Measurements from ENCODE around the gene KNOP1. TPM values are rescaled to one million over a fixed set of nuclear protein-coding genes. Genes with fewer than 3 reads are reported as not detected.

KNOP1 gene
- total RNA-seq, 1 experiment from 2014 or later, result 93.9 TPM

DNA sequence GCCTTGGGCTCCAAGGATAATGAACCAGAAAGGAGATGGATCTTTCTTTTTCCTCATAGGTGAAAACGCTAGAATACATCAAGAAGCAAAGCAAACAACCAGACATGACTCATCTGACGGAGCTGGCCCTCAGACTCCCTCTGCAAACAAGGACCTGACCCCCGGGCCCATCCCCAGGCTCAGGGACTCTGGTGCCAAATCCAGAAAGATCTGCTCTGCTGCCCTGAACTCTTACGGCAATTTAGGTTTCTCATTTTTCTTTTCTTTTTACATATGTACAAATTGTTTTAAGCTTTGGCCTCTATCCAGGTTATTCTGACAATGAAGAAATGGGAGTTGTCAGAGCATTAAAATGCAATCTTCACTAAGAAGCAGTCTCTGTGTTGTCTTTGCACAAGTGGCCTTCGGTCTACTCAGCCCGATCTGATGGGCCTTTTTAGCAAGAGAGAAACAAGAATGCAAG, 17.7 kb downstream of the KNOP1 start:
- Histone ChIP-seq H2BK20ac (ENCODE audit: low read depth, low read length, poor library complexity, severe bottlenecking) (no peak overlapping the region), H3K4me2 (ENCODE audit: insufficient read depth, insufficient read length, low read length) (no peak overlapping the region), H3K14ac (ENCODE audit: insufficient read depth, low read length) (no peak overlapping the region), H4K20me1 (ENCODE audit: control insufficient read depth, insufficient read depth, insufficient read length) (no peaks in the 10 kb centered on the region), H2AK5ac (ENCODE audit: insufficient read length, low read length) (no peak overlapping the region), H3K79me1 (ENCODE audit: insufficient read depth, low read depth, low read length, poor library complexity, severe bottlenecking) (no peaks in the 10 kb centered on the region), H3K4ac (ENCODE audit: low read depth, low read length) (no peak overlapping the region), H3T11ph (ENCODE audit: low read length) (no peak overlapping the region), H4K8ac (replicated peaks; ENCODE audit: insufficient read length, low read depth, low read length) (no peak overlapping the region), H3K23ac (ENCODE audit: insufficient read length, low read depth, low read length) (no peak overlapping the region), H3K9ac (ENCODE audit: extremely low read depth, insufficient read length, low read length) (no peak overlapping the region), H3K18ac (ENCODE audit: insufficient read length, low read depth, low read length) (no peak overlapping the region), H2BK15ac (ENCODE audit: low read depth, low read length) (no peak overlapping the region), H3K4me1 (ENCODE audit: insufficient read depth, low read length) (no peaks in the 10 kb centered on the region), H3K79me2 (ENCODE audit: insufficient read depth, low read length) (no peaks in the 10 kb centered on the region), H2BK120ac (ENCODE audit: low read depth, low read length, poor library complexity, severe bottlenecking) (no peak overlapping the region), H4K5ac (ENCODE audit: insufficient read length, low read depth, low read length) (no peak overlapping the region), H3K27ac (ENCODE audit: insufficient read length, low read depth, low read length) (no peak overlapping the region), H3K23me2 (ENCODE audit: insufficient read length, low read depth, low read length, poor library complexity, severe bottlenecking) (no peaks in the 10 kb centered on the region), H2BK12ac (ENCODE audit: insufficient read length, low read depth, low read length) (no peak overlapping the region), H3K9me3 (ENCODE audit: control insufficient read depth, low read depth, low read length) (no peaks in the 10 kb centered on the region), H2BK5ac (ENCODE audit: insufficient read length, low read length) (no peak overlapping the region), H4K91ac (ENCODE audit: insufficient read length, low read depth, low read length) (no peak overlapping the region), H3K27me3 (ENCODE audit: insufficient read depth, low read length) (no peaks in the 10 kb centered on the region), H2AFZ (ENCODE audit: low read length) (no peak overlapping the region), H3K56ac (ENCODE audit: insufficient read length, low read depth, low read length) (no peak overlapping the region)
- TF ChIP-seq, protein P1, sequence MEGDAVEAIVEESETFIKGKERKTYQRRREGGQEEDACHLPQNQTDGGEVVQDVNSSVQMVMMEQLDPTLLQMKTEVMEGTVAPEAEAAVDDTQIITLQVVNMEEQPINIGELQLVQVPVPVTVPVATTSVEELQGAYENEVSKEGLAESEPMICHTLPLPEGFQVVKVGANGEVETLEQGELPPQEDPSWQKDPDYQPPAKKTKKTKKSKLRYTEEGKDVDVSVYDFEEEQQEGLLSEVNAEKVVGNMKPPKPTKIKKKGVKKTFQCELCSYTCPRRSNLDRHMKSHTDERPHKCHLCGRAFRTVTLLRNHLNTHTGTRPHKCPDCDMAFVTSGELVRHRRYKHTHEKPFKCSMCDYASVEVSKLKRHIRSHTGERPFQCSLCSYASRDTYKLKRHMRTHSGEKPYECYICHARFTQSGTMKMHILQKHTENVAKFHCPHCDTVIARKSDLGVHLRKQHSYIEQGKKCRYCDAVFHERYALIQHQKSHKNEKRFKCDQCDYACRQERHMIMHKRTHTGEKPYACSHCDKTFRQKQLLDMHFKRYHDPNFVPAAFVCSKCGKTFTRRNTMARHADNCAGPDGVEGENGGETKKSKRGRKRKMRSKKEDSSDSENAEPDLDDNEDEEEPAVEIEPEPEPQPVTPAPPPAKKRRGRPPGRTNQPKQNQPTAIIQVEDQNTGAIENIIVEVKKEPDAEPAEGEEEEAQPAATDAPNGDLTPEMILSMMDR (conservative IDR thresholded peaks at IDR 0.05), result no peak
- peak overlapping the region in 1 of 3 experiments; percentile 11; a peak in 1 of 7 replicates for H3K27ac Mint-ChIP-seq
- DNase-seq, result no peak
- H3K4me1 Mint-ChIP-seq, result no peaks in the 10 kb centered on the region
- H3K4me3 Mint-ChIP-seq, result no peak overlapping the region
- peaks cover 0 to 9% of the 10 kb centered on the region in 2 experiments; a peak in 1 of 5 replicates for H3K9me3 Mint-ChIP-seq
- H3K36me3 Mint-ChIP-seq (ENCODE audit: insufficient read depth in 1 of 3, low read depth in 3 of 3), result peaks cover 58 to 94% (median 94%) of the 10 kb centered on the region in 3 experiments
- WGBS (ENCODE audit: extremely low coverage, insufficient read length, low lambda C conversion rate), result no CpG with 5 or more reads among the region's 6 CpGs
- H3K27me3 Mint-ChIP-seq (ENCODE audit: low read depth), result no peaks in the 10 kb centered on the region
